Middle frontal gyrus (tissue), 1 donor: Measurements from ENCODE around the gene NOC4L.
"Not testable (repeated sequence)": the region's sequence is repeated elsewhere in the genome, so short reads cannot be mapped to it uniquely, and the experiment has no call there.

Source experiments
- DNase-seq: peaks from one replicate; pipeline ENCODE4 v3.0.0-alpha.2; 2015; ENCODE audit warnings: low spot score; ENCODE audit errors: extremely low spot score

NOC4L gene

DNA sequence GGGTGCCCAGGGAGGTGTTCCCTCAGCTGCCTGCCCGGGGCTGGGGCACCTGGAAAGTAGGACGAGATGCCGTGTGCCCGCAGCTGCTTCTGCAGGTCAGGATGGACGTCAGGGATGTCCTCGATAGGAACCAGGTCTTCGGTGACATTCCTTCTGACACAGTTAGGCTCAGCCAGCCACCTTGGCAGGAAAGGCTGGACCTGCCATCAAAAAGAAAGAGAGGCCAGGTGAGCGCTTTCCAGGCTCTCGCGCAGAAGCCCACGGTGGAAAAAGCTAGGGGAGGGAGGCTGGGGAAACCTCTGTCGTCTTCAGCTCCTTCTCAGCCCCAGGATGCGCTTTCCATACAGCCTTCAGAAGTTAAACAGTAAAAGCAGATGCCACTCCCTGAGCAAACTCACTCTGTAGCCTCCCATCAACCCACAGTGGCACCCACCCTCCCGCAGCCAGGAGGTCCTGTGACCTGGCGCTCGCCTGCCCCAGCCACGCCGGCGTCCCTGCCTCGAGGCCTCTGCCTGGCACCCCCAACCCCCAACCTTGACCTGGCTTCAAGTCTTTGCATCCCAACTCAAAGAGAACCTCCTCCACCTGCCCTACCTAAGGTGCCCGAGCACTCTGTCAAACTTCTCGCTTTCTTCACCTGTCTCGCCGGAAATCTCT lies 1.4 kb upstream of the NOC4L start:
- DNase-seq = no peak

DNA sequence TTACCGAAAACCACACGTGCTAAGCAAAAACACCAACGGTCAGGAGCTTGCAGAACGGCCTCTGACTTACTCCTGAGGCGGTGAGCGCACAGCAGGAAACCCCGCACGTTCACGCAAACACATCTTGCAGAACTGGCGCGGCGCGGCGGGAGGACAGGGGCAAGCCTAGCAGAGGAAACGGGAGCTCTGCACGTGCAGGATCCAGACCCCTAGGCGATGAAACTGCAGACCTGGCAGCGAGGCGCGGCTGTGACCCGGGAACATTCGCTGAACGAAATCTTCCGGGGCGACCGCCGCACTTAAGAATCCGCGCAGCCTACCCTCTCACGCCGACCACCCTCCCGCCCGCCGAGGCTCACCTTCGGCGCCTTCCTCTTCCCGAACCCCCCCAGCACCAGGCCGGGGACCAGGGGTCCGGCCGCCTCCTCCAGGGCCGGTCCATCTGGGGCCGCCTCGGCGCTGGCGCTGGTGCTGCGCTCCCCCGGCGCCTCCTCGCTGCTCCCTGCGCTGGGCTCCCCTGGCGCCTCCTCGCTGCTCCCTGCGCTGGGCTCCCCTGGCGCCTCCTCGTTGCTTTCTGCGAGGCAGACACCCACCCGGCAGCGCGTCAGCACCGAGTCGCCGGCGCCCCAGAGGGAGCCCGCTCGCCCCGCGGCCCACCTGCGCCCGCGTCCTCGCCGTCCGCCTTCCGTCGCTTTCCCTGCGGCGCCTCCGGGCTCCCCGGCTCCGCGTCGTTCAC lies 753 bp upstream of the NOC4L start:
- DNase-seq = no peak

DNA sequence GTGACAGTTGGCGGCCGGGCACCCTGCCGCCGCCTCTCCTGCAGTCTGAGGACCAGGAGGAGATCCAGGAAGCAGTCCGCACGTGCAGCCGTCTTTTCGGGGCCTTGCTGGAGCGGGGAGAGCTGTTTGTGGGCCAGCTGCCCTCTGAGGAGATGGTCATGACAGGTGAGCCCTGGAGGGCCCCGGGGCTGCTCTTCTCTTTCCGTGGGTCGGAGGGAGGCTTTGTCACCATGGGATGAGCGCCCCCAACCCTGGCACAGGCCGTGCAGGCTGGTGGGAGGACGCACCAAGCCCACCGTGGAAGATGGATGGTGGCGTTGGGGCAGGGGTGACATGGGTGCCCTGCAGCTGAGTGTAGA lies 532 bp downstream of the NOC4L start:
- no peak for DNase-seq

DNA sequence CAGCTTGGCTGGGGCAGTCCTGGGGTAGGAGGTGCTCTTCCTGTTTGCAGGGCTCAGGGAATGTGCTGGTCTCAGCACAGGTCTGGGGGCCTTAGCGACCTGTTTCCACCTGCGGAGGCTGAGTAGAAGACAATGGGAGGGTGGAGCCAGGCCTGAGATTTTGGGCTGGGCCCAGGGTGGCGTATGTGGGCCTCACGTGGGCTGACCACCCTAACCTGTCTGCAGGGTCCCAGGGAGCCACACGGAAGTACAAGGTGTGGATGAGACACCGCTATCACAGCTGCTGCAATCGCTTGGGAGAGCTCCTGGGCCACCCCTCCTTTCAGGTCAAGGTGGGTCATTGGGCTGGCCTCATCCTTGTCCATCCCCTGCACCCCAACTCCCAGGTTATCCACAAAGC lies 1.1 kb downstream of the NOC4L start:
- no peak for DNase-seq

DNA sequence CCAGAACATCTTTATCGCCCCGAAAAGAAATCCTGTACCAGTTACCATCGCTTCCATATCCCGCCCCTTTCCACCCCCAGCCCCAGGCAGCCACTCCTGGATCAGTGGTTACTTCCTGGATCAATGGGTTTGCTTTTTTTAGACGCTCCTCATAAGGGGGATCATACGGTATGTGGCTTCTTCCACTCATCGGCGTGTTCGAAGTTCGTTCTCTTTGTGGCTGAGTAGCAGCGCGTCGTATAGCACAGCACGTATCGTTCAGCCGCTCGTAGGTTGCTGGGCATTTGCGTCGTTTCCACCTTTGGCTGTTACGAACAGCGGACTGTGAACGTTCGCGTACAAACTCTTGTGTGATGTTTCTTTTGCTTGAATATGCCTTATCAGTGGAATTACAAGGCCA lies 1.8 kb downstream of the NOC4L start:
- DNase-seq = no peak

DNA sequence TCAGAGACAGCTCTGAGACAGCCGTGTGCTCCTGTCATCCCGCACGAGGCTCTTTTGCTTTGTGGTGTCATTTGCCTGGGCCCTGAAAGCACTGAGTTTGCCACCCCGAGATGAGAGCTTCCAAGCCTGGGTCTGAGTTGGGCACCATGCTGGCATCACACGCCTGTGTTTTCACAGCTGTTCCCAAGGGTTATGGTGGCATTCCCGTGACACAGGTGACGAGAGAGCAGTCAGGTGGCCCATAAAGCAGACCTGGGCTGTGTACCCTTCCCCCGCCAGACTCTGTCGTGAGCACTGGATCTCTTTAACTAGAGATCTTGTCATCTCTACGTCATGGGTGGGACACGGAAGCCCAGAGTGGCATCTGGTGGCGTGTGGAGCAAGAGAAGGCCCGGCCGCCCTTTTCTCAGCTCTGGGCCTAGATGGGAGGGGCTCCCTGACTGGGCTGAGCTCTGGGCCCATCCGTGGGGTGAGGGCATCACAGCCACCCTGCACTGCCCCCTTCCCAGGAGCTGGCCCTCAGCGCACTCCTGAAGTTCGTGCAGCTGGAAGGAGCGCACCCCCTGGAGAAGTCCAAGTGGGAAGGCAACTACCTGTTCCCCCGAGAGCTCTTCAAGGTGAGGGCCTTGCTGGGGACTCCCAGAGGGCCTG lies 2.6 kb downstream of the NOC4L start:
- no peak for DNase-seq

DNA sequence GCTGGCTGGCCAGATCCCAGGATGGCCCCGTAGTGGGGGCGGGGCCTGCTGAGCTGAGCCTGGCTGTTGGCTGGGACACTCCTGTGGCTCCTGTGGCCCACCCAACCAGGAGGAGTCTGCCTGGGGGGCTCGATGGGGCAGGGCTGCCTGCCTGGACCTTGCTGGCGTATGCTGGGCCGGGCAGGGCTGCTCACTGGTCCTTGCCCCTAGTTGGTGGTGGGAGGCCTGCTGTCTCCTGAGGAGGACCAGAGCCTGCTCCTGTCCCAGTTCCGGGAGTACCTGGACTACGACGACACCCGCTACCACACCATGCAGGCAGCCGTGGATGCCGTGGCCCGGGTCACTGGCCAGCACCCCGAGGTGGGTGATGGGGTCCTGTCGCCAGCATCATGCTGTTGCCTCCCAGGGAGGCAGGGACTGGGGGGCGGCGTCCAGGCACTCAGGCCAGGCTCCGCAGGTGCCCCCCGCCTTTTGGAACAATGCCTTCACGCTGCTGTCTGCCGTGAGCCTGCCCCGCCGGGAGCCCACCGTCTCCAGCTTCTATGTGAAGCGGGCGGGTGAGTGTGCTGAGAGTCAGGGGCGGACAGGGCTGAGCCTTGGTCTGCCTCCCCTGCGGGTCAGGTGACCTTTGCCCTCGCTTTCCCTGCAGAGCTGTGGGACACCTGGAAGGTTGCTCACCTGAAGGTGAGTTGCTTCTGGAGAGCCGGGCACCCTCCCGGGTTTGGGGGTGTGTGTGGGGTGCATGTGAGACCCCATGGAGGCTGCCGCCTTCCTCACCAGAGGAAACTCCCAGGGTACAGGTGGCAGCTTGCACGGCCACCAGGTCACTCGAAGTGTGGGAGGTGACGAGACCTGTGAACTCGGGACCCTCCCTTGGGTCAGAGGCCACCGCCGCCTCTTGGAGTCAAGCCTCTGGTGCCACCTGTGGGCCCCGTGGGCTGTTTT lies 3.4 kb downstream of the NOC4L start:
- no peak for DNase-seq

DNA sequence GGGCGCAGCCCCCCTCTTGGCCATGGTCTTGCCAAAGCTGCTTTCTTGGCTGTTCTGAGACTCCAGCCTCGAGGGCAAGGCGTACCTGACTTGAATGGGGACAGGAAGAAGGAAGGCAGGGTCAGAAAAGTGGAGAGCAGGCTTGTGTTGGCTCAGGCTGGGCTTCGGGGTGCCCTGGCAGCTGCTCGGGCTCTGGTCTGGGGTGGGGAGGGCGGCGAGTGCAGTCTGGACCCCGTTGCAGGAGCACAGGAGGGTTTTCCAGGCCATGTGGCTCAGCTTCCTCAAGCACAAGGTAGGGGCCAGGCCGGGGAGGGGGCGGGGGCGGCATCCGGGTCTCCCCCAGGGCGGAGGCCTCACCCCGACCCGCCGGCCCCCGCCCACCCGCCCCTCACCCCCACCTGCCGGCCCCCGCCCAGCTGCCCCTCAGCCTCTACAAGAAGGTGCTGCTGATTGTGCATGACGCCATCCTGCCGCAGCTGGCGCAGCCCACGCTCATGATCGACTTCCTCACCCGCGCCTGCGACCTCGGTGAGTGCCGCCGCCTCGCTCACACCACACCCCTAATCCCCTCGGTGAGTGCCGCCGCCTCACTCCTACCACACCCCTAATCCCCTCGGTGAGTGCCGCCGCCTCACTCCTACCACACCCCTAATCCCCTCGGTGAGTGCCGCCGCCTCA lies 4.2 kb downstream of the NOC4L start:
- DNase-seq = no peak

DNA sequence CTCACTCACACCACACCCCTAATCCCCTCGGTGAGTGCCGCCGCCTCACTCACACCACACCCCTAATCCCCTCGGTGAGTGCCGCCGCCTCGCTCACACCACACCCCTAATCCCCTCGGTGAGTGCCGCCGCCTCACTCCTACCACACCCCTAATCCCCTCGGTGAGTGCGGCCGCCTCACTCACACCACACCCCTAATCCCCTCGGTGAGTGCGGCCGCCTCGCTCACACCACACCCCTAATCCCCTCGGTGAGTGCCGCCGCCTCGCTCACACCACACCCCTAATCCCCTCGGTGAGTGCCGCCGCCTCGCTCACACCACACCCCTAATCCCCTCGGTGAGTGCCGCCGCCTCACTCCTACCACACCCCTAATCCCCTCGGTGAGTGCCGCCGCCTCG lies 5.3 kb downstream of the NOC4L start:
- not testable (repeated sequence) for DNase-seq

DNA sequence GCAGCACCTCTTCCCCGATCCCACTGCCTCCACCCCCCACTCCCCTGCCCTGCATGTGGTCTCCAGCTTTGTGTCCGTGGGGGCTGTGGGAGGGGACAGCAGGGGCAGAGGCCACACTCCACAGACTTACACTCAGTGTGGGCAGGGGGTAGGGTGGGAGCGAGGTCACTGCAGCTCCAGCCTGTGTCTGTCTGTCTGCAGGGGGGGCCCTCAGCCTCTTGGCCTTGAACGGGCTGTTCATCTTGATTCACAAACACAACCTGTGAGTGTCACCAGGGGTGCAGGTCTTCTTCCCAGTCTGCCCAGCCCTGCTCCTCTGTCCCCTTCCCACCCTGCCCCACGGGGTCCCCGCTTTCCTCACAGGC lies 6.5 kb downstream of the NOC4L start:
- no peak for DNase-seq

DNA sequence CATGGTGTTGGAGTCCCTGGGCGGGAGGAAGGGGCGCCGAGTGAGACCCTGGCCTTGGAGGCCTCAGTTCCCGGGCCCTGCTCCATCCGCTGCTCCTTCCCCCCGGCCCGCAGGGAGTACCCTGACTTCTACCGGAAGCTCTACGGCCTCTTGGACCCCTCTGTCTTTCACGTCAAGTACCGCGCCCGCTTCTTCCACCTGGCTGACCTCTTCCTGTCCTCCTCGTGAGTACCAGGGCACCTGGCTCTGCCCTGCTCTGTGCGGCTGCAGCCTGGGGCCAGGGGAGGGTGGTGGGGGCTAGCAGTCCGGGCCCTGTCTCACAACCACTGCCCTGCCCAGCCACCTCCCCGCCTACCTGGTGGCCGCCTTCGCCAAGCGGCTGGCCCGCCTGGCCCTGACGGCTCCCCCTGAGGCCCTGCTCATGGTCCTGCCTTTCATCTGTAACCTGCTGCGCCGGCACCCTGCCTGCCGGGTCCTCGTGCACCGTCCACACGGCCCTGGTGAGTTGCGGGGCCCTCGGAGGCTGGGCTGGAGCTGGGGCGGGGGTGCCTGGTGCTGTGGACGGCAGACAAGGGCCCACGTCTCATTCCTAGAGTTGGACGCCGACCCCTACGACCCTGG lies 7.0 kb downstream of the NOC4L start:
- no peak for DNase-seq

DNA sequence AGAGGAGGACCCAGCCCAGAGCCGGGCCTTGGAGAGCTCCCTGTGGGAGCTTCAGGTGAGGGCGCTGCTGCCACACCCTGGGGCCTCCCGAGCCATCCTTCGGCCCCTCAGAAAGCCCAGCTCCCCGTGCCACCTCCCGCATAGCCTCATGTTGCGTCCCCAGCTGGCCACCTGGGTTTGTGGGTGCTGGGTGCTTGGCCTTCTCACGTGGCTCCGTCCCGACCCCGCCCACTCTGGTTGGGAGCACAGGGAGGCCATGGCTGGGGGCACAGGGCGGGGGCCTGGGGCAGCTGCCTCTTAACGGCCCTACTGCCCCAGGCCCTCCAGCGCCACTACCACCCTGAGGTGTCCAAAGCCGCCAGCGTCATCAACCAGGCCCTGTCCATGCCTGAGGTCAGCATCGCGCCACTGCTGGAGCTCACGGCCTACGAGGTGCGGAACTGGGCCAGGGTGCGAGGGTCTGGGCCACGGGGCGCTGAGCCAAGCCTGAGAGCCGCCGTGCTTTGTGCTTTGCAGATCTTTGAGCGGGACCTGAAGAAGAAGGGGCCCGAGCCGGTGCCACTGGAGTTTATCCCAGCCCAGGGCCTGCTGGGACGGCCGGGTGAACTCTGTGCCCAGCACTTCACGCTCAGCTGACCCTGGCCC lies 7.6 kb downstream of the NOC4L start:
- no peak for DNase-seq

DNA sequence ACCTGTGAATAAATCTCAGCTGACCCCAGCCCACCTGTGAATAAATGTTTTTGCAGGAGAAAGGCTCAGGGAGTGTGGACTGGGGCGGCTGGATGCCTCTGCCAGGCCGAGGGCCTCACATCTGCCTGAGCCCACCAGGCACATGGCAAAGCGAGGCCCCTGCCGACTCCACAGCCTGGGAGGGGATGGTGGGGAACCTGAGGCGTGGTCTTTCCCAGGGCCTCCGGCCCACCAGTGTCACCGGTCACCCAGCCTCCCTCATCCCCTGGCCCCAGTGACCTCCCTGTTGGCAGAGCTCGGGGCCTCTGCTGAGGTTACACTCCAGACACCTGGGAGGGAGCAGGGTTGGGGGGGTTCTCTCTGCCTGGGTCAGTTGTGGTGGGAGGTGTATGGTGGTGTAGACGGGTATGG lies 8.2 kb downstream of the NOC4L start:
- no peak for DNase-seq

DNA sequence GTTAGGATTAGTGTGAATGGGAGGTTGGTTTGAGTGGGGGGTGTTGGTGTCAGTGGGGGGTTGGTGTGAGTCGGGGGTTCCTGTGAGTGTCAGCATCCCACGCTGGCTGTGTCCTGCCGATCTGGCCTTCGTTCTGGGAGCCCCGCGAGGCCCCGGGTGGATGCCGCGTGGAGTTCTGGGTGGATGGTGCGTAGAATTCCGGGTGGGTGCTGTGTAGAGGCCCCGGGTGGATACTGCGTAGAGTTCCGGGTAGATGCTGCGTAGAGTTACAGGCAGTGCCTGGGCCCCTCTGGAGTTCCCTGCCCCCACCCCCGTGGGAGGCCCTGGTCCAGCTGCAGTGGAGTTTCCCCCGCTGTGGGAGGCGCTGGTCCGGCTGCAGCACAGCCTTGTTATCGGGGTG lies 8.7 kb downstream of the NOC4L start:
- DNase-seq = no peak

DNA sequence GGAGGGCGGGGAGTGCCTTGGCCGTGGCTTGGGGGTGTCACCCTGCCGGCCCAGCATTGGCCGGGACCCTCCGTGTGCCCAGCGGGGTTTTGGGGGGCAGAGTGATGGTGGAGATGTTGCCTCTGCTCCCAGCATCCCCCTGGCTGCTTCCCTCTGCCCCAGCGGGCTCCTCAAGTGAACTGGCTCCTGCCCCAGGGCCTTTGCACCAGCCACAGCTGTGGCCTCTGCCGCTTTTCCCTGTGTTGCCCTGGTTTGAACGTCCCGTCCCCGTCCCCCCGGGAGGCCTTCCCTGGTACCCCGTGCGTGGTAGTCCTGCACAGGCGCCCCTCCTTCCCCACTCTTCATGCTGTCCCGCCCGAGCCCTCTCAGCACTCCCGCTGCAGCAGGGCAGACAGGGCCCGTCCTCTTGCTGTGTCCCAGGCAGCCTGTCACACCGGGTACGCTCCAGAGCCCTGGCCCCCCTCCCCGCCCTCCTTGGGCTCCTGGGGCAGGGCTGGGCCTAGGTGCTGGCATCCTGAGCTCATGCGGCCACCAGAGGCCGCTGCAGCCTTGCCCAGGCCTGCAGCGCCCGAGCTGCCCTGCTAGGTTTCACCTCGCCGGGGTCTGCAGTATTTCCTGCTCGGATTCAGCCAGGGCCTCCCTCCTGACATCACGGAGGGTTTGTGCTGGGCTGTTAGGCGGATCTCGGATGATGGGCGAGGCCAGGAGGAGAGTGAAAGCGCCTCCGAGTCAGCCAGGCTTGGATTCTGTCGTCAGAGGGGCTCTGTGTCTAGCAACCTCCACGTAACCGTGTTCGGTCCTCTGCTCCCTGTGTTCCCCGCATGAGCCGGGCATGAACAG lies 9.5 kb downstream of the NOC4L start:
- DNase-seq = peak; percentile 27

DNA sequence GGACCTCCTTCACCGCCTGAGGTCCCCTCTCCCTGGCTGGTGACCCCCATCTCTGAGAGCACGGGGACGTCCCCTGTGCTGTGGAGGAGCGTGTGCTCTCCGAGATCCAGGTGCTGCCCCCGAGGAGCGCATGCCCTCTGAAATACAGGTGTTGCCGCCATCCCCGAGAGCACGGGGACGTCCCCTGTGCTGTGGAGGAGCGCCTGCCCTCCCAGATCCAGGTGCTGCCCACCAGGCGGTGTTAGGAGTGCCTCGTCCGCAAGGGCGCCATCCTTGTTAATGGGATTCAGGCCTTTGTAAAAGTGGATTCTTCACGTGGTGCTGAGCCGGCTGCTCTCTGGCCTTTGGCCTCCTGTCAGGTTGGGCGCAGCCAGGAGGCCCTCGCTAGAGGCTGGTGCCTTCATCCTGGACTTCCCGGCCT lies 10.1 kb downstream of the NOC4L start:
- no peak for DNase-seq

DNA sequence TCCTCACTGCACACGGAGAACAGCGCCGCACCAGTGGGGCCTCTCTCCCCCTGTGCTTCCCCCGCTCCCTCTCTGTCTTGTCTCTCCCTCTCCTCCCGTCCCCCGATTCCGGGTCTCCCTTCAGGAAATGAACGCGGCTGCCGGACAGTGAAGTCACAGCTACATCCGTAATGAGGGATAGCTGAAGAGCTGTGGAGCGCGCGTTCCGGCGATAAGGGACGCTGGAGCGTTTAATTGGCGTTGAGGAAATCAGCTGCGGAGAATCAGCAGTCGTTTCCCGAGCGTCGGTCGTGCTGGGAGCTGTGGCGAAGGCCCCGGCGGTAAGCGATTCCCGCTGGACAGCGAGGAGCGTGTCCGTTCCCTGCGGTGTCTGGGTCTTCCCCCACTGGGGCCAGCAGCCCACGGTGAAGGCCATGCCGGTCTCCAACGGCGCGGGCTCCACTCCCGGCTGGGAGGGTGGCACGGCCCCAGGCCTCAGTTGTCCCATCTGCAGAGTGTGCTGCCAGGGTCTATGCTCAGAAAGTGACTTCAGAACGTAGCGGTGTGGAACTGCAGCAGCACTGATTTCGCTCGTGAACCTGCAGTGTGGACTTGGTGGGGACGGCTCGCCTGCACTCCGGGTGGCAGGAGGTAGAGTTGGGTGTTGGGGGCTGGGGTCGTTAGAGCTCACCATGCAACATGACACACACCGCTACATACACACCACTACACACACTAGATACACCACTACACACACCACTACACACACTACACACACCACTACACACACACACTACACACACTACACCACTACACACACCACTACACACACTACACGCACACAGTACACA lies 10.9 kb downstream of the NOC4L start:
- no peak for DNase-seq

DNA sequence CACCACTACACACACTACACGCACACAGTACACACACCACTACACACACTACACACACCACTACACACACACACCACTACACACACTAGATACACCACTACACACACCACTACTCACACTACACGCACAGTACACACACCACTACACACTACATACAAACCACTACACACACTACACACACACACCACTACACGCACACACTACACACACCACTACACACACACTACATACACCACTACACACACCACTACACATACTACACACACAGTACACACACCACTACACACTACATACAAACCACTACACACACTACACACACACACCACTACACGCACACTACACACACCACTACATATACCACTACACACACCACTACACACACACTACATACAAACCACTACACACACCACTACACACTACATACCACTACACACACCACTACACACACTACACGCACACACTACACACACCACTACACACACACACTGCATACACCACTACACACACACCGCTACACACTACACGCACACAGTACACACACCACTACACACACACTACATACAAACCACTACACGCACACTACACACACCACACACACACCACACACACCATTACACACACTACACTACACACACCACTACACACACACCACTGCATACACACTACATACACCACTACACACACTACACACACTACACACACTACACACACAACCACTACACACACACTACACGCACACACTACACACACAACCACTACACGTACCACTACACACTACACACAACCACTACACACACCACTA lies 11.7 kb downstream of the NOC4L start:
- DNase-seq = no peak
